ENCODE measurements around the gene PRPF19.

PRPF19 gene

GRCh38 chr11:60899046-60899936 lies 7.1 kb downstream of the PRPF19 start:
- FAIRE-seq (no peak), DNase-seq (ENCODE audit: insufficient read length, low spot score) (peak; percentile 41)
- TF ChIP-seq CTCF (IDR thresholded peaks at IDR 0.05; ENCODE audit: insufficient read depth, missing control alignments) = peak; percentile 95

GRCh38 chr11:60897496-60897895 lies 8.9 kb downstream of the PRPF19 start:
- no peak for TF ChIP-seq CTCF (IDR thresholded peaks at IDR 0.05; ENCODE audit: insufficient read depth, missing control alignments)
- DNase-seq (ENCODE audit: insufficient read length, low spot score) (no peak), FAIRE-seq (no peak)

- DNase-seq (ENCODE audit: insufficient read length, low spot score) (no peak), FAIRE-seq (no peak)
- TF ChIP-seq CTCF (IDR thresholded peaks at IDR 0.05; ENCODE audit: insufficient read depth, missing control alignments) = no peak
These were observed 10.7 kb downstream of the PRPF19 start for GRCh38 chr11:60895687-60896086.

GRCh38 chr11:60891103-60891741 lies 15.2 kb downstream of the PRPF19 start:
- FAIRE-seq = no peak
- DNase-seq (ENCODE audit: insufficient read length, low spot score) = no peak
- TF ChIP-seq CTCF (IDR thresholded peaks at IDR 0.05; ENCODE audit: insufficient read depth, missing control alignments) = no peak

- DNase-seq (ENCODE audit: insufficient read length, low spot score) (no peak), FAIRE-seq (no peak)
- no peak for TF ChIP-seq CTCF (IDR thresholded peaks at IDR 0.05; ENCODE audit: insufficient read depth, missing control alignments)
These were observed 15.7 kb downstream of the PRPF19 start for GRCh38 chr11:60890696-60891095.

- no peak for TF ChIP-seq CTCF (IDR thresholded peaks at IDR 0.05; ENCODE audit: insufficient read depth, missing control alignments)
- no peak for FAIRE-seq
These were observed 16.5 kb downstream of the PRPF19 start for GRCh38 chr11:60889869-60890311.

GRCh38 chr11:60887556-60887955 lies 18.8 kb downstream of the PRPF19 start:
- no peak for FAIRE-seq
- peak; percentile 33 for TF ChIP-seq CTCF (IDR thresholded peaks at IDR 0.05; ENCODE audit: insufficient read depth, missing control alignments)
- no peak for DNase-seq (ENCODE audit: insufficient read length, low spot score)

More at GRCh38 chr11:60889869-60890311, 16.5 kb downstream of the PRPF19 start:
- DNase-seq (ENCODE audit: insufficient read length, low spot score) = no peak

Measured in D721Med (cell line).